Measurements from ENCODE around the gene CEP89.
"Not testable (repeated sequence)": the region's sequence is repeated elsewhere in the genome, so short reads cannot be mapped to it uniquely, and the experiment has no call there.

The CEP89 gene

DNA sequence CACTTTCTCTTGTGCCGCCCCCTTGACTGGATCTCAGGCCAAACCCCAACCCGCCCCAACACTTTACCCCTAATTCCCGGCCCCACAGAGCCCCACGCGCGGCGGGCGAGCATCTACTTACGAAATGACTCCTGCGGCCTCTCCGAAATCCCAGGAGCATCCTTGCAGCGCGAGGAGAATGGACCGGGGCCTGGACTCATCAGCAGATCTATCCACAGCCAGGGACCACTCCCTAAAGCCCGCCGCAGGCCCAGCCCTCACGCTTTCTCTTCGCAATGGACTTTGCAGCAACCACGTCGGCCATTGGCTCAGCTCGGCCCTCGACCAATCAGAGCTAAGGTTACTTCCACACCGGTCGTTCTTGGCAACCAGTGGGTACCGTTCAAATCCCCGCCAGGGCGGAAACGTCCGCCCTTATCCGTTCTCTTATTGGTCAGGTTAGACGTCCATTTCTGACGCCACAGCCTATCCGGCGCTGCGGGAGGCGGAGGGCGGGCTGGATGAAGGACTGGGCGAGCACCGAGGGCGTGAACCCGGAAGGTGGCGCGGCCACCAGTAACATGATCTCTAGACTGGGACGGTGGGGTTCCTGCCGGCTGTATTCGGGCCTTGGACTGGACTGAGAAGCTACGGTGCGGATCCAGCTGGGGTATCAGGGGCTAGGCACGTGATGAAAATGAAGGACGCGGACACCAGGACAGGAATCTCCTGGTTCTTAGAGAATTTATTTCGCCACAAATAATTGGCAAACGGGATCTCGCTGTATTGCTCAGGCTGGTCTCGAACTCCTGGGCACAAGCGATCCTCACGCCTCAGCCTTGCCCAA lies at the start of gene CEP89, which contains the start of gene FAAP24:
TSS of gene CEP89 (minus strand) at position 244 of the 826 bp plus-strand sequence. CDS start at position 160, 84 bp downstream.
TSS of gene FAAP24 (plus strand) at position 528 of the 826 bp plus-strand sequence. CDS start 955 bp downstream, outside the sequence.
- DNase-seq: peak; percentile 98

DNA sequence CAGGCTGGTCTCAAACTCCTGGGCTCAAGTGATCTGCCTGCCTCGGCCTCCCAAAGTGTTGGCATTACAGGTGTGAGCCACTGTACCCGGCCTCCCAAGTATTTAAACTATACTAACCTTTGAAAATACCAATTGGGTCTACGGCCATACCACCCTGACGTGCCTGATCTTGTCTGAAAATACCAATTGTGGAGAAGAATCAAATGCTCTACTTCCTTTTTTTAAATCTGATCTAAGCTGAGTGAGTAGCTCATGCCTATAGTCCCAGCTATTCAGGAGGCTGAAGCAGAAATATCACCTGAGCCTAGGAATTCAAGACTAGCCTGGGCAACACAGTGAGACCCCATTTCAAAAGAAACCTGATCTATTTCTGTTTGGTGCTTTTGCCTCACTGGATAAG lies 39.1 kb upstream of the CEP89 start:
- not testable (repeated sequence) for DNase-seq

DNA sequence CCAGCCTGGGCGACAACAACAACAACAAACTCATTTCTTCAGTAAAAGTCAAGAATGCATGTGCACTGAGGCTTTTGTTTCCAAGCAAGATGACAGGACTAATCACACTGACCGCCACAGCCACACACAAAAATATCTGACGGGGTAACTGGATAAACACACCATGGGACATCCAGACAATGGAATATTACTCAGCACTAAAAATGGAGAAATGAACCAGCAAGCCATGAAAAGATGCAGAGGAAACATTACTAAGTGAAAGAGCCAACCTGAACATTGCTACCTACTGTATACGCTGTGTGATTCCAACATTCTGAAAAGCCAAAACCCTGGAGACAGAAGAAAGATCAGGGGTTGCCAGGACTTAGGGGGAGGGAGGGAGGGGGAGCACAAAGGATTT lies 37.0 kb upstream of the CEP89 start:
- DNase-seq: no peak

DNA sequence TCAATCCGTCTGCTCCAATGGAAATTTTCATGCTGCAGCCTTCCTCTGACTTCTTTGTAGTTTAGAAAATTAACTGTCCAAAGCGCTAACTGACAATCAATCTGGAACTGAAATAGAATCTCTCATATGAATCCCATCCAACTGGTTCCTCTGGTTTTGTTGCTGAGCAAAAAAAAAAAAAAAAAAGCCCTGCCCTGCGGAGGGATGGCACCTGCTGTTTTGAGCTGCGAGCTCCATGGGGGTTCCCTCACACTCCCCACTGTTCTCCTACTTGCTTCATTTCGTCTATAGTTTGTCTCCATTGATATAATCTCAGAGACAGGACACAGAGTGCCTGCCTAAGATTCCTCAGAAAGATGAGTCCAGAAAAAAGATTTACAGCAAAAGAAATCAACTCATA lies 33.7 kb upstream of the CEP89 start:
- DNase-seq: peak; percentile 43

DNA sequence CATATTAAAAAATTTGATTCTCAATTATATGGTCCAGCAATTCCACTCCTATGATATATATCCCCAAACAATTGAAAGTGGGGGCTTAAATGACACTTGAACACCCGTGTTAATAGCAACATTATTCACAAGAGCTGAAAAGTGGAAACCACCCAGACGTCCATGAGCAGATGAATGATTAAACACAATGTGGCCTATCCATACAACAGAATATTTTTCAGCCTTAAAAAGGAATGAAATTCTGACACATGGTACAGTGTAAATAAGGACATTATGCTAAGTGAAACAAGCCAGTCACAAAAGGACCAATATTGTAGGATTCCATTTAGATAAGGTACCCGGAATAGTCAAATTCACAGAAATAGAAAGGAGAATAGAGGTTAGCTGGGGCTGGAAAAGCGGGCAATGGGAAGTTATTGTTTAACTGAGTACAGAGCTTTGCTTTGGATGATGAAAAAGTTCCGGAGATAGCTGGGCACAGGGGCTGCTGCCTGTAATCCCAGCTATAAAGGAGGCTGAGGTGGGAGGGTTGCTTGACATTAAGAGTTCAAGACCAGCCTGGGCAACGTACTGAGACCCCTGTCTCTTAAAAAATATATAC lies 31.8 kb upstream of the CEP89 start:
- not testable (repeated sequence) for DNase-seq

DNA sequence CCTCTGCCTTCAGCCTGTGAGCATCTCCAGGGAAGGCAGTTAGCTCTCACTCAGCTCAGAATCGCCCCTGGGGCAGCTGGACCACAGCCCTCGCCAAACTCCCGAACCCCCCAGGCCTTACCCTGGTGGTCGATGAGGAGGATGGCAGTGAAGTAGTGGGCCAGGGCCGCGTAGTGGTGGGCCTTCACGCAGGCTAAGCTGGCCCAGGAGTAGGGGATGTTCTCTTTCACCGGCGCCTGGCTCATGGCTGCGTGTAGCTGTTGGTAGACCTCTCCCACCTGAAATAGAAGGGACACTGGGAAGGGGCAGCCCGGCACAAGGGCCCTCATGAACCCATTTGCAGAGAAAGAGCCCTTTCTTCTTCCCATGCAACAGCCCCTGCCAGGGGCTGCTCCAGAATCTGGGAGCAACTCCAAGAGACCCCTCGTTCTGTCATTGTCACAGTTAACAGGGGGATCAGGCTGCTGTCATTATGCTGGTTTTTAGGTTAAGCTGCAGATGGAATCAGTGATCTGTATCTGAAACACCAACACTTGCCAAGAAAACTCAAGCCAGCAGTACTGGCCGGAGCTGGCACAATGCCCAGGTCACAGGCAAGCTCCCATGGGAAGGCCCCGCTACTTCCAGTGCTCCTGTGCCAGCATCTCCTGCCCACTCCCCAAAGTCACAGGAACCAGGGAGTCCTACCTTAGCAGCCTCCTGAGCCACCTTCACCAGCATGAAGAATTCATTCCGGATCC lies 30.5 kb upstream of the CEP89 start:
- DNase-seq: not testable (repeated sequence)

DNA sequence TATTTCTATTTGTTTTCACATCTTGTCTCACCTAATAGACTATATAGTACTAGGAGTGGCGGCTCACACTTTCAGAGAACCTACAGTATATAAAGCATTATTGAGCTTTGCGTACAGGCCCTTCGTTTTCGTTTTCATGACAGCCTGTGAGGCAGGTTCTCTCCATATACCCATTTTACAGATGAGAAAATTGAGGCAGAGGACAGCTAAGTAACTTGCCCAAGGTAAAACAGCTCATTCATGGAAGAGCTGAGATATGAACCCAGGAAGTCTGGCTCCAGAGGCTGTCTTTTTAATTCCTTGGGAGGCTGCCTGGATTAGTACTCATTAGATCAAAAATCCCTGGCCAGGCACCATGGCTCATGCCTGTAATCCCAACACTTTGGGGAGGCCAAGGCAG lies 29.2 kb upstream of the CEP89 start:
- DNase-seq: no peak

DNA sequence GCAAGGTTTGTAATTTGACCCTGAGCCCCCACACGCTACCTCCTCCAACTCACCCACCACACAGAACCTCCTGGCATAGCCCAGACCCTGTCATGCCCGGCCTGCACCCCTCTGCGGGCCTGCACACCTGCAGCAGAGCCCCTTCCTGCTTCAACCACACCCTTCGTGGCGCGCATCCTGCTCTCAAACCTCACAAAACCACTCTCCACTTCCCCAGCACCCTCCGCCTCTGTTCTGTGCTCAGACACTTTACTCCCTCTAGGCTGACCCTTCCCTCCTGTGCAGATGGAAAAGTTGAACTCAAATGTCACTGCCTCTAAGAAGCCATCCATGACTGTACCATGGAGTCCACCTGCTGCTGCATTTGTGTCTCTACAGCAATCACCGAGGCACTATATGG lies 28.8 kb upstream of the CEP89 start:
- DNase-seq: no peak

DNA sequence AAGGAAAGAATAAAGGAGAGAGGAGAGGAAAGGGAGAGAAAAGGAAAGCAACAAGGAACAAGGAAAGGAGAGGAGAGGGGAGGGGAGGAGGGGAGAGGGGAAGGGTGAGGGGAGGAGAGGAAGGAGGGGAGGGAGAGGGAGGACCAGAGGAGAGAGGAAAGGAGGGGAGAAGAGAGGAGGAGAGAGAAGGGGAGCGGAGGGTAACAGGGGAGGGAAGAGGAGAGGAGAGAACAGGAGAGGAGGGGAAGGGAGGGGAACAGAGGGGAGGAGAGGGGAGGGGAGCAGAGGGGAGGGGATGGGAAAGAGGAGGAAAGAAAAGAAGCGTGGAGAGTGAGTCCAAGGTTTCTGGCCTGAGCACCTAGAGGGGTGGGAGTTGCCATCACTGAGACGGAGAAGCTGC lies 27.0 kb upstream of the CEP89 start:
- no peak for DNase-seq

DNA sequence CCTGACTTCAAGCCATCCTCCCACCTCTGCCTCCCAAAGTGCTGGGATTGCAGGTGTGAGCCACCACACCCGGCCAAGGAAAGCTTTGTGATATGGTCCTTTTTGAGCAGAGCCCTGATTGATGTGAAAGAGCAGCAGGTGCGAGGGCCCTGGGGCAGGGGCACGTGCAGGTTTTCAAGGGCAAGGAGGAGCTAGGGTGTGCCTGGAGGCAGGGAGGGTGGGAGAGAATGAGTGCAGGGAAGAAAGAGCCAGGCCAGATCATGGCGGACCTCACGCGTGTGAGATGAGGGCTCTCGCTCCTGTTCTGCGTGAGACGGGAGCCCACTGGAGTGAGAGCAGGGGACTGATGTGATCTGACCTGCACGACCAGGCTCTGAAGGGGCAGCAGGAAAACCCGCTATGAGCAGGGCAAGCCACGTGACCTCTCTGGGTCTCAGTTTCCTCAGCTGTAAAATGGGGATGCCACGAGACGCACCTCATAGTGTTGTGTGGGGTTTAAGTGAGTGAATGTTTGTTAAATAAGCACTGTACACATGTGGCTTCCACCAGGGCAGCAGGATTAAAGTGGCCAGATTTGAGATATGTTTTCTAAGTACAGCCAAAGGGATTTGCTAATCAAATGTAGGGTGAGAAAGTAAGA lies 26.1 kb upstream of the CEP89 start:
- DNase-seq: no peak

DNA sequence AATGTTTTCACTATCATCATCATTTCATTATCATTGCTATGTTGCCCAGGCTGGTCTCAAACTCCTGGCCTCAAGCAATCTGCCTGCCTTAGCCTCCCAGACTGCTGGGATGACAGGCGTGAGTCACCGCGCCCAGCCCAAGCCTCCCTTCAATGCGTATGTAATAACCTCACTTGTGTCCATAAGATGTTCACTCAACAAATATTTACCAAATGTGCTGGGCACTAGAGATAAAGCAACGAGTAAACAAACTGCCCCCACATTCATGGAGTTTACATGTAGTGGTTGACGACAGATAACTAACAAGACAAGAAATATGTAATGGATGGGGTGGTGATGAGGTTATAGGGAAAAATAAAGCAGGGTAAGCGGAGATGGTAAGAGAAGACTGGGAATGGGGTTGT lies 25.3 kb upstream of the CEP89 start:
- DNase-seq: not testable (repeated sequence)

DNA sequence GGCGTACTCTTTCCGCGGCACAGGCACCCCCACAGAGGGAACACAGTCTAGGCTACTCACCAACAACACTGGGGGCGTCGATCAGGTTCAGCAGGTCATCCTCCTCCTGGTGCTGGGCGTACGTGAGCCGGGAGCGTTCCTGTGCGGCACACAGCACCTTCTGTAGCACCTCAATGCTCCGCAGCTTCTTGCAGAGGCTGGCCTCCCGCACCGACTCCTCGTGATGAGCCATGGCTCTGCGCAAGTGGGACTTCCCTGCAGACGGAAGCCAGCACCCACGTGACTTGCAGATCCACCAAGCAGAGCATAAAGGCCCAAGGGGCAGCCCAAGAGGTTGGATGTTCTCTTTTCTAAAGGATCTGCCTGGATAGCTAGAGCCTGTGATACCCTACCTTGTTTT lies 24.2 kb upstream of the CEP89 start:
- not testable (repeated sequence) for DNase-seq

DNA sequence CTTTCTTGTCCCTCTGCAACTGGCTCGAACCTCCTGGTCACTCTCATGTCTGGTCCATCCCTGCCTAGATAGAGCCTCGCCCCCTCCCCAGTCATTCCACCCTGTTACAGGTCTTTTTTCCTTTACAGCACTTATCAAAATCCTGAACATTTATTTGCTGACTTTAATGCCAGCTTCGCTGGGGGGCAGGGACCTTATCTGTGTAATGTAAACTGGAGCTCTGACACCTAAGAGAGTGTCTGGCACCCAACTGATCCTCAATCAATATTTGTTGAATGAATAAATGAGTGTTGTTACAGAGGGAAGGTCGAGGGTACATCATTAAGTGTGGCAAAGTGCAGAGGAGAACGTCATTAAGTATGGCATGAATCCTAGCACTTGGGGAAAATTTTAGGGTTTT lies 17.0 kb upstream of the CEP89 start:
- no peak for DNase-seq

DNA sequence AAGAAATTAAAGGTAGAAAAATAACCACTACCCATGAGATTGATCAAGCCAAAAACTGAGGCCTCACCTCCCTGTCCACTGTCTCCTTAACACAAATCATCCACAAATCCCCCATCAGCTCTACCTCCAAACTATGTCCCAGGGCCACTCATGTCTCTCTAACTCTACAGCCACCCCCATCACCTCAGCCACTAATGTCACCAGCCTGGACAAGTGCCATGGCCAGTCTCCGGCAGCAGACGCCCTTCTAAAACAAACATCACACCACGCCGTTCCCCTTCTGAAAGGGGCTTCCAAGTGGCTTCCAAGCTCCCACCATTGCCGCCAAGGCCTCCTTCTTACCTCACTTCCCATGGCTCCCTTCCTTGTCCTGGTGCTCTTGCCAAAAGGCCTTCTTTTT lies 16.5 kb upstream of the CEP89 start:
- DNase-seq: not testable (repeated sequence)

DNA sequence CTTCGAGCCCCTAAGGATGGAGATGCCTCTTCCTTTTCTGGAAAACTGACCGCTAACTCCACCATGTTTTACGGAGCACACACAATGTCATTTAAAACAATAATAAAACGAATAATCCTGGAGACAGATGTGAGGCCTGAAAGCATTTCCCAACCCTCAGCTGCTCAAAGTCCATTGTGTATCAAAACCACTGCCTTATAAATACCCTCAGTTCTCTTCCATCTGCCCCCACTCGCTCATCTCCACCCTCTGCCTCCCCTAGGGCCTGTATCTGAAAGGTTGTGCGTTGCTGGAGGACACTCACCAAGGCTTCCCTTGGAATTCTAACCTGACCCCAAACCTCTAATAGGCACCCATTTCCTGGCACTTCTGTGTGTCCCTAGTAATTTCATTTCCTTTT lies 10.7 kb upstream of the CEP89 start:
- DNase-seq: not testable (repeated sequence)

DNA sequence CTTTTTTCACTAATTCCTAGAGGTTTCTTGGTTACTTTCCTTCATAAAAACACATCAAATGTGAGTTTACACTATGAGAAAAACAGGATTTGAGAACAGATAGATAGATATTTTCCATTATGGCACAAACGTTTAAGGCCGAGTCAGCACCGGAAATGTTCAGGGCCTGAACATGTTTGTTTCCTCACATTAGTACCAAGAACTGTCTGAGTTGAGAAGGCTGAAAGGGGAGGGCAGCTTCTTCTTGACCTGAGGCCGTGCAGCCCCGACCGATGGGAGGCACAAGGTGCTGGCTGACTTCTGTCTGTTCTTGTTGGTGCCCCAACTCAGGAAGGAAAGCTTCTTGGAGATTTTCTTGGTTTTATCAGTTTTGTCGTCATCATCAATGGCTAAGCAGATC lies 8.0 kb upstream of the CEP89 start:
- not testable (repeated sequence) for DNase-seq

DNA sequence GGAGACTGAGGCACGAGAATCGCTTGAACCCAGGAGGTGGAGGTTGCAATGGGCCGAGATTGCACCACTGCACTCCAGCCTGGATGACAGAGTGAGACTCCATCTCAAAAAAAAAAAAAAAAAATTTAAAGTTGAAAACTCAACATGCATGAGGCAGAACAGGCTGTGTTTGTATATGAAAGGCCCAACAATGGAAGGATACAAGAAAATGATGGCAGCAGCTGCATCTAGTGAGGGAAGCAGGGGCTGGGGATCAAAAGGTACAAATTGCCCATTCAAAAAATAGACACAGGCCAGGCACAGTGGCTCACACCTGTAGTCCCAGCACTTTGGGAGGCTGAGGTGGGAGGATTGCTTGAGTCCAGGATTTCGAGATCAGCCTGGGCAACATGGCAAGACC lies 6.1 kb upstream of the CEP89 start:
- not testable (repeated sequence) for DNase-seq

DNA sequence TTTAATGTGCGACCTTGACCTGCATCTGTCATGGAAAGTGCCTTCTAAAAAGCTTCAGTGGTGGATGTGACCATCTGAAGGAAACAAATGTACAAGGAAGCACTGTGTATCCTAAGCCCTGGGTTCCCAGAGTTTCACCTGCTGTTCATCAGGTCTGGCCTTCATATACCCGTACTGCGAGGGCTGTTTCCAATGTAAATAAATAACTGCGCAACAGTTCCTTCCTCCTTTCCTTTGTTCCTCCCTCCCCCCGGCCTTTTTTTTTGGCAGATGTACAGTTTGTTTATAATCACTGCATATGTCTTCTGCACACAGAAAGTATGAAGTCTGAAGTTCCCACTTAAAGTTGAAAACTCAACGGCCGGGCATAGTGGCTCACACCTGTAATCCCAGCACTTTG lies 5.5 kb upstream of the CEP89 start:
- no peak for DNase-seq

DNA sequence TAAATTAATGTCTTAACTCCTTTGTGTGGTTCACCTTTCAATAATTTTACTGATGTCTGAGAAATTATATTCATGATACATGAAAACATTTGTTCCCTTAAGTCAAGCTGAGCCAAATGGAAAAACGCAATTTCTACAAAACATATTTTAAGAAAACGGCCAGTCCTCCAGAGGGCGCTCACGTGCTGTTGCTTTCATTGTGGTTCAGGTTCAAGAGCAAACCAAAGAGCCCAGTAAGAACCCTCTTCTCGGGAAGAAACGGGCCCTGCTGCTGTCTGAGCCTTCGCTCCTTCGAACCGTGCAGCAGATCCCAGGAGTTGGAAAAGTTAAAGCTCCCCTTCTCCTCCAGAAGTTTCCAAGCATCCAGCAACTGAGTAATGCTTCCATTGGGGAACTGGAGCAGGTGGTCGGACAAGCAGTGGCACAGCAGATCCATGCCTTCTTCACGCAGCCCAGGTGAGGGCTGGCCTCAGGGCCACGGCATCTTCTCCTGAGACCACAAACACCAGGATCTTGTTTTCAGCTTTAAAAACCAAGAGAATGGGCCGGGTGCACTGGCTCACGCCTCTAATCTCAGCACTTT lies 4.6 kb upstream of the CEP89 start:
- peak; percentile 44 for DNase-seq

DNA sequence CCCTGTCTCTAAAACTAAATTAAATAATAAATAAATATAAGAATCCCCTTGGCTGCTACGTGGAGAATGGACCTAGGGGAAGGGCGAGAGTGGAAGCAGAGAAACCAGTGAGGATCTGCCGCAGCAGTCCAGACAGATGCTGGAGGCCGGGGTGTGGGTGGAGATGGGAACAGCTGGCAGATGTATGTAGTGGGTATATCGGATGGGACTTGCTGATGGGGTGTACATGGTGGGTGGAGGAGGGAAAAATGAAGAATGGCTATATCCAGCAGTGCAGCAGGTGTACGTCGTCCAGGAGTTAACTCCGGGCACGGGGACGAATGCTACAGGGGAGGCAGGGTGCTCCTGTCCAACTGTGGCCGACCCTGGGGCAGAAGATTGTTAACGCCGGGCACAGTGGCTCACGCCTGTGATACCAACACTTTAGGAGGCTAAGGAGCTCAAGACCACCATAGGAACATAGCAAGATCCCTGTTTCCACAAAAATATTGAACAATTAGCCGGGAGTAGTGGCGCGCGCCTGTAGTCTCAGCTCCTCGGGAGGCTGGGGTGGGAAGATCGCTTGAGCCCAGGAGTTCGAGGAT lies 654 bp downstream of the CEP89 start:
- DNase-seq: no peak

DNA sequence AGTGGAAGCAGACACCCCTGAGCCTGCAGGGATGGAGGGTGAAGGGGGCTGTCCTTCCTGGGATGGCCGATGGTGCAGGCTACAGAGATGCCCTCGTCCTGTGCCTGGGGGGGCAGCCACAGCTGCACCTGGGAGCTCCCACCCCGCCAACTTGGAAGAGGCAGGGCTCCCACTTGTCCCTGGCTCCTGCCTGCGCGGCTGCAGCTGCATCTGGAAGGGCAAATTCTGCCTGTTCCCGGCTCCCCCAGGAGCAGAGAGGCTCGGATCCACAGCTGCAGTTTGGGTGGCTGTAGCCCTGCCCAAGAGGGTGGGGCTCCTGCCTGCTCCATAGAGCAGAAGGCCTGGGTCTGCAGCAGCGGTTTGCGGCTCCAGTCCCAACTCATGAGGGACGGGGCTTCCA lies 2.2 kb downstream of the CEP89 start:
- DNase-seq: no peak

DNA sequence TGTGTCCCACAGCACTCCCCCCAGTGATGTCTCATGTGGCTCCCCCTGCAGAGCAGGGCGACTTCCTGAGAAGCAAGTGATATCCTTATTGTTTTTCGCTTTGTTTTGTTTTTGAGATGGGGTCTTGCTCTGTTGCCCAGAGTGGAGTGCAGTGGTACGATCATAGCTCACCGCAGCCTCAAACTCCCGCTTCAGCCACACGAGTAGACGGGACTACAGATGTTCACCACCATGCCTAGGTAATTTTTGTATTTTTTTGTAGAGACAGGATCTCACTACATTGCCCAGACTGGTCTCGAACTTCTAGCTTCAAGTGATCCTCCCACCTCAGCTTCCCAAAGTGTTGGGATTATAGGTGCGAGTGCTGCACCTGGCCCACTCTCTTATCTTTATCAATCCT lies 5.0 kb downstream of the CEP89 start:
- no peak for DNase-seq

Measured in NCI-H1105 (cell line).